ENCODE data around the gene B4GALNT1. TPM values are rescaled to one million over a fixed set of nuclear protein-coding genes. Genes with fewer than 3 reads are reported as not detected.
"Not testable (repeated sequence)": the region's sequence is repeated elsewhere in the genome, so short reads cannot be mapped to it uniquely, and the experiment has no call there.

Gene B4GALNT1
- total and polyA plus RNA-seq, 5 experiments from 2014 or later = 0.30 TPM; not detected in 4

DNA sequence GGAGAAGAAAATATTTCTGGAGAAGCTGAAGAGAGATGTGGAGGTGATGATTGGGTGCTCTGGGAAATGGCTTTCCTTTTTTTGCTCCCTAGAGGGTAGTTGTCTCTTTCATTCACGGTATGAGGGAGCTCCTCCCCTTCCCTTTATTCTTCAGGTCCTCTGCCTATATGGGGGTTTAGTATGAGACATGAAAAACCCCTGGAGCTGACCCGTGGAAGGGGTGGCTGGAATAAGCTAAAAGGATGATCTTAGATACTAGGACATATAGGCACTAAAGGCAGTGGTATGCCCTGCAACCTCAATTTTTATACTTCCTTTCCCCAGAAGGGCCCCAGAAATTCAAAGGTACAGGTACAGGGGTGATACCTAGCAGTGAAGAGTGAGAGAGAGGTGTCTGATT is 32.6 kb downstream of the B4GALNT1 start:
- peak overlapping the region in 7 of 10 donors; percentile 7 to 72 (median 34) for H3K27ac Mint-ChIP-seq
- H3K4me1 Mint-ChIP-seq = peaks cover 13 to 30% (median 25%) of the 10 kb centered on the region in 4 donors
- no peak overlapping the region for H3K4me3 Mint-ChIP-seq
- ATAC-seq (no peak), DNase-seq (no peak)
- no peaks in the 10 kb centered on the region for H3K27me3 Mint-ChIP-seq
- no peaks in the 10 kb centered on the region for H3K9me3 Mint-ChIP-seq
- POLR2A ChIA-PET = interaction anchor here (1.5 kb wide), 1 partner anchor 11 kb away, joined by 3 read pairs; the partner anchor contains the start of gene ARHGEF25
- peaks cover 4 to 72% (median 27%) of the 10 kb centered on the region in 3 donors for H3K36me3 Mint-ChIP-seq

GRCh38 chr12:57593187-57593586 is 39.8 kb downstream of the B4GALNT1 start:
- Mint-ChIP-seq H3K27me3 (no peaks in the 10 kb centered on the region), H3K36me3 (peaks cover 4 to 40% (median 16%) of the 10 kb centered on the region in 3 donors), H3K4me3 (peak overlapping the region in 2 of 10 donors; percentile 54 to 91), H3K4me1 (peaks cover 19 to 38% (median 32%) of the 10 kb centered on the region in 4 donors), H3K9me3 (no peaks in the 10 kb centered on the region), H3K27ac (peak overlapping the region in 4 of 10 donors; percentile 13 to 89 (median 60))
- DNase-seq (no peak), ATAC-seq (no peak)
- POLR2A ChIA-PET = interaction anchor here (0.6 to 1.1 kb wide), 5 partner anchors 15 to 546 kb away, joined by 3 to 5 read pairs (median 3); partner anchors contain the start of genes B4GALNT1 and OS9

DNA sequence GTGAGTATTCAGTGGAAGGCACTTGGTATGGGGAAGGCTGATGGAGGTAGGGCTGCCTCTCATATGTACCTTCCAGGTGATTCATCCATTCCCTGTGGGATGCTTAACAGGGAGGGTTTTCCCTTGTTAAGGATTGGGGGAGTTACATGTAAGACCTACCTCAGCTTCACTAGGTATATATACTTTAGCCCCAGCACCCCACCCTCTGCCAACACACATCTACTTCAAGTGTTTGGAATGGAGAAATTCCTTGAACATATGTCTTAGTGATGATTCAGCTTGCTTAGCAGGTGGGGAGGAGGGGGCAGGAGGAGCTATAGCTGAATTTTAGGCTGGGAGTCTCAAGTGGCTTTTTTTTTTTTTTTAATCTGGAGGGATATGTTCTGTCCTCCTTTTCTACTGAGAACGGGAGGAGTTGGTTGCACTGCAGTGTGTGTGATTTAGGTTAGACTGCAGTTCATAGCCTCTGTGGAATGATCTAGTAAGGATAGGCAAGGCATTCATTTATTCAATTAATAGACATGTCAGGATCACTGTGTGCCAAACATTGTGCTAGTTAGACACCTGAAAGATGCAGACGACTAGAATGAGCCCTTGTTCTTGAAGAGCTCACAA is 40.3 kb downstream of the B4GALNT1 start:
- H3K4me1 Mint-ChIP-seq = peaks cover 19 to 38% (median 32%) of the 10 kb centered on the region in 4 donors
- no peaks in the 10 kb centered on the region for H3K27me3 Mint-ChIP-seq
- H3K4me3 Mint-ChIP-seq = peak overlapping the region; percentile 85 to 92 (median 89)
- DNase-seq = no peak
- peak overlapping the region in 9 of 10 donors; percentile 13 to 94 (median 89) for H3K27ac Mint-ChIP-seq
- no peak for ATAC-seq
- peaks cover 4 to 37% (median 14%) of the 10 kb centered on the region in 3 donors for H3K36me3 Mint-ChIP-seq
- H3K9me3 Mint-ChIP-seq = no peaks in the 10 kb centered on the region
- POLR2A ChIA-PET = interaction anchor here (0.7 to 1.3 kb wide), 3 partner anchors 13 to 40 kb away, joined by 3 to 5 read pairs (median 3); partner anchors contain the start of gene B4GALNT1

GRCh38 chr12:57591782-57592325 is 41.1 kb downstream of the B4GALNT1 start:
- peak overlapping the region; percentile 85 to 92 (median 89) for H3K4me3 Mint-ChIP-seq
- ATAC-seq (no peak), DNase-seq (no peak)
- H3K27me3 Mint-ChIP-seq = no peaks in the 10 kb centered on the region
- peak overlapping the region; percentile 73 to 94 (median 90) for H3K27ac Mint-ChIP-seq
- H3K9me3 Mint-ChIP-seq = no peaks in the 10 kb centered on the region
- peaks cover 4 to 29% (median 12%) of the 10 kb centered on the region in 3 donors for H3K36me3 Mint-ChIP-seq
- H3K4me1 Mint-ChIP-seq = peaks cover 19 to 38% (median 32%) of the 10 kb centered on the region in 4 donors
- POLR2A ChIA-PET = interaction anchor here (1.3 to 2.3 kb wide), 5 partner anchors 11 to 115 kb away, joined by 3 to 9 read pairs (median 5); partner anchors contain the start of gene DDIT3

- Mint-ChIP-seq H3K4me1 (peaks cover 19 to 38% (median 32%) of the 10 kb centered on the region in 4 donors), H3K4me3 (peak within 1 kb of the TSS; percentile 85 to 92 (median 89)), H3K27ac (peak within 1 kb of the TSS; percentile 73 to 94 (median 90)), H3K9me3 (no peaks in the 10 kb centered on the region), H3K36me3 (peaks cover 0 to 22% (median 7%) of the 10 kb centered on the region in 3 donors), H3K27me3 (peaks cover 0 to under 1% (median 0%) of the 10 kb centered on the region in 5 donors)
- POLR2A ChIA-PET = interaction anchor here (0.7 to 2.3 kb wide), 7 partner anchors 12 to 132 kb away, joined by 3 to 9 read pairs (median 5); partner anchors contain the start of gene DDIT3
- ATAC-seq (peak; percentile 80 to 91), DNase-seq (peak; percentile 49 to 84 (median 71))
Observed at GRCh38 chr12:57590864-57591781, 41.9 kb downstream of the B4GALNT1 start, which contains the start of gene PIP4K2C. TSS of gene PIP4K2C (plus strand) at chr12:57591192. CDS start at chr12:57591290, 98 bp downstream.

GRCh38 chr12:57590479-57590863 is 42.5 kb downstream of the B4GALNT1 start:
- ATAC-seq = no peak
- POLR2A ChIA-PET = interaction anchor here (0.7 to 2.3 kb wide), 6 partner anchors 30 to 132 kb away, joined by 3 to 9 read pairs (median 5); partner anchors contain the start of gene DDIT3
- H3K36me3 Mint-ChIP-seq = peaks cover 0 to 15% (median 3%) of the 10 kb centered on the region in 3 donors
- no peak for DNase-seq
- H3K9me3 Mint-ChIP-seq = no peaks in the 10 kb centered on the region
- peaks cover 19 to 38% (median 32%) of the 10 kb centered on the region in 4 donors for H3K4me1 Mint-ChIP-seq
- peak overlapping the region; percentile 73 to 94 (median 90) for H3K27ac Mint-ChIP-seq
- H3K4me3 Mint-ChIP-seq = peak overlapping the region; percentile 85 to 92 (median 89)
- H3K27me3 Mint-ChIP-seq = peaks cover 0 to 5% (median 0%) of the 10 kb centered on the region in 5 donors

GRCh38 chr12:57588951-57589610 is 43.9 kb downstream of the B4GALNT1 start:
- Mint-ChIP-seq H3K4me1 (peaks cover 19 to 37% (median 32%) of the 10 kb centered on the region in 4 donors), H3K27me3 (peaks cover 0 to 11% (median 0%) of the 10 kb centered on the region in 5 donors), H3K4me3 (peak overlapping the region in 3 of 10 donors; percentile 14 to 39 (median 29)), H3K27ac (peak overlapping the region in 2 of 10 donors; percentile 13 to 35)
- ATAC-seq, POLR2A ChIA-PET, DNase-seq, H3K36me3 Mint-ChIP-seq, H3K9me3 Mint-ChIP-seq: not testable (repeated sequence)

- peaks cover 0 to 16% (median 0%) of the 10 kb centered on the region in 5 donors for H3K27me3 Mint-ChIP-seq
- ATAC-seq = no peak
- no peaks in the 10 kb centered on the region for H3K36me3 Mint-ChIP-seq
- no peak for DNase-seq
- H3K4me3 Mint-ChIP-seq = no peak overlapping the region
- H3K9me3 Mint-ChIP-seq = no peaks in the 10 kb centered on the region
- POLR2A ChIA-PET = no interaction called here
- peaks cover 12 to 24% (median 17%) of the 10 kb centered on the region in 4 donors for H3K4me1 Mint-ChIP-seq
- no peak overlapping the region for H3K27ac Mint-ChIP-seq
Observed at GRCh38 chr12:57586832-57587429, 46.1 kb downstream of the B4GALNT1 start.

DNA sequence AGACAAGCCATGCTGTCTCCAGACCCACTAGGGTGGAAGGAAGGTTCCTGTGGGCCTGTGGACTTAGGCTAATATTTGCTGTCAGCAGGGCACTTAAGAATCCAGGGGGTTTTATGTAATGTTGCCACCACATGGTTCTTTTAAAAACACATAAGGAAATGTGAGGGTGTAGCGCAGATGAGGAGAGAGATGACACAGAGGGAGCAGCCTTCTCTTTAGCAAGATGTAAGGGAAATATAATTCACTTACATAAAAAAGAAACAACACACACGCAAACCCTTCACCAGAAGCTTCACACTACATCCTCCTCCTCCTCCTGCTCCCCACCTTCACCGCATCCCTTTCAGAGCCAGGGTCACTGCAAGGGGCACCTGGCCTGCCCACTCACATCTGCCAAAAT is 46.9 kb downstream of the B4GALNT1 start:
- Mint-ChIP-seq H3K36me3 (no peaks in the 10 kb centered on the region), H3K4me1 (peaks cover 8 to 17% (median 12%) of the 10 kb centered on the region in 4 donors), H3K9me3 (no peaks in the 10 kb centered on the region), H3K27ac (no peak overlapping the region), H3K4me3 (no peak overlapping the region), H3K27me3 (peaks cover 0 to 16% (median 0%) of the 10 kb centered on the region in 5 donors)
- no peak for ATAC-seq
- DNase-seq = no peak
- POLR2A ChIA-PET = no interaction called here

- POLR2A ChIA-PET = interaction anchor here (0.6 to 1.6 kb wide), 3 partner anchors 11 to 82 kb away, joined by 4 to 5 read pairs (median 5); partner anchors contain the start of gene B4GALNT1
- ATAC-seq = no peak
- H3K4me3 Mint-ChIP-seq = no peak overlapping the region
- H3K27ac Mint-ChIP-seq = no peak overlapping the region
- H3K36me3 Mint-ChIP-seq = peaks cover 0 to 2% (median 0%) of the 10 kb centered on the region in 3 donors
- peaks cover 0 to 16% (median 0%) of the 10 kb centered on the region in 5 donors for H3K27me3 Mint-ChIP-seq
- peaks cover 3 to 9% (median 5%) of the 10 kb centered on the region in 4 donors for H3K4me1 Mint-ChIP-seq
- DNase-seq = no peak
- H3K9me3 Mint-ChIP-seq = no peaks in the 10 kb centered on the region
Observed at GRCh38 chr12:57585156-57585555, 47.8 kb downstream of the B4GALNT1 start.

DNA sequence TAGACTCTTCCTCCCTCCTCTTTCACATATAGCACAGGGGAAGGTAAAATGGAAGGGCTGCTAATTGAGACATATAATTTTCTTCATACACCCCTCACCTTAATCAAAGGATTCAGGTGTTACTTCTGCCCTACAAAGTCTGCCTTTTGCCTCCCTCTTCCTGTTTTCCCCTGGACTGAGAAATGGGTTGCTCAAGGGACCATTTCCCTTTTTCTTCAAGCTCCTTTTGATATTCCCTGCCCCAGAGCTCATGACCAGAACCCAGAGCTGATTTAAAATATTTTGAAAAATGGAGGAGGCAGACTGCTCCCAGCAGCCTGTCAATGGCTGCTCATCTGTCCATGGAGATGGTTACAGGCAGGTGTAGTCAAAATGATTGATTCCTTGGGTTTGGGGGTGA is 48.3 kb downstream of the B4GALNT1 start:
- no peak for DNase-seq
- no peak overlapping the region for H3K4me3 Mint-ChIP-seq
- POLR2A ChIA-PET = interaction anchor here (0.5 to 2.5 kb wide), 4 partner anchors 48 to 879 kb away, joined by 3 to 11 read pairs (median 4); partner anchors contain the start of genes B4GALNT1 and GLI1
- no peak for ATAC-seq
- peaks cover 3 to 8% (median 5%) of the 10 kb centered on the region in 4 donors for H3K4me1 Mint-ChIP-seq
- H3K27me3 Mint-ChIP-seq = peaks cover 0 to 16% (median 0%) of the 10 kb centered on the region in 5 donors
- H3K27ac Mint-ChIP-seq = no peak overlapping the region
- H3K9me3 Mint-ChIP-seq = no peaks in the 10 kb centered on the region
- H3K36me3 Mint-ChIP-seq = peaks cover 0 to 2% (median 0%) of the 10 kb centered on the region in 3 donors

Measured in naive thymus-derived CD8-positive, alpha-beta T cell (primary cell).